ENCODE results near the gene ZNF609. TPM values are rescaled to one million over a fixed set of nuclear protein-coding genes. Genes with fewer than 3 reads are reported as not detected.

Gene ZNF609
- total and polyA plus RNA-seq, 11 donors = 5.8 to 24.5 (median 15.3) TPM

DNA sequence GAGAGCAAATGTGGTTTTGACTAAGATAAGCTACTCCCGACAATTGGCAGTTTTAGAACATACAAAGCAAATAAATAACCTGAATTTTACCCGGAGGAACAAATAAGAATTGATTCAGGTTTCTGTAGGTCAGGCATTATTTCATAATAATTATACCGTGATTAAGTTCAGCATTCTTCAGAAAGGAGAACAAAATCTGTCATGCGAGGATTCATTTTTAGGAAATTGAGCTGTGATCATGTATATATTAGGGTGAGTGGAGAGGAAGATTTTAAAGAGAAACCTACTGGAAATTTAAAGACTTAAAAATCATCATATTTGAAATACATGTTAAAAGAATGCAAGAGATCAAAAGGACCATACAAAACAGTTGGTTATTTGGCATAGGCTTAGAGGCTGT lies 20.5 kb downstream of the ZNF609 start:
- Histone ChIP-seq H3K9me3 (no peaks in the 10 kb centered on the region), H3K27ac (no peak overlapping the region), H3K4me3 (no peak overlapping the region), H3K36me3 (peaks cover 0 to 5% (median 0%) of the 10 kb centered on the region in 9 donors), H3K4me1 (peaks cover 0 to 26% (median 0%) of the 10 kb centered on the region in 12 donors), H3K27me3 (no peaks in the 10 kb centered on the region)
- ATAC-seq = no peak
- TF ChIP-seq CTCF (IDR thresholded peaks at IDR 0.05) = no peak
- TF ChIP-seq POLR2A (IDR thresholded peaks at IDR 0.05) = no peak
- DNase-seq = no peak
- WGBS, 4 donors = 84 to 90% (median 86%) methylated on average over 4 of the region's 4 CpGs
- intact Hi-C loops (cut with DNase I) = loop anchor here in 1 of 10 donors (1.0 kb wide), 1 partner anchor 20 kb away; no protein-coding TSS in a partner anchor

- intact Hi-C loops (cut with DNase I) = no loop called here
- ATAC-seq = no peak
- H3K4me1 ChIP-seq = peaks cover 0 to 11% (median 0%) of the 10 kb centered on the region in 12 donors
- H3K27me3 ChIP-seq = no peaks in the 10 kb centered on the region
- H3K4me3 ChIP-seq = no peak overlapping the region
- H3K27ac ChIP-seq = no peak overlapping the region
- no peaks in the 10 kb centered on the region for H3K9me3 ChIP-seq
- peaks cover 0 to 7% (median 0%) of the 10 kb centered on the region in 9 donors for H3K36me3 ChIP-seq
- no peak for DNase-seq
- TF ChIP-seq POLR2A (IDR thresholded peaks at IDR 0.05) = no peak
- TF ChIP-seq CTCF (IDR thresholded peaks at IDR 0.05) = no peak
Measured at GRCh38 chr15:64483749-64484148, 23.4 kb downstream of the ZNF609 start.

DNA sequence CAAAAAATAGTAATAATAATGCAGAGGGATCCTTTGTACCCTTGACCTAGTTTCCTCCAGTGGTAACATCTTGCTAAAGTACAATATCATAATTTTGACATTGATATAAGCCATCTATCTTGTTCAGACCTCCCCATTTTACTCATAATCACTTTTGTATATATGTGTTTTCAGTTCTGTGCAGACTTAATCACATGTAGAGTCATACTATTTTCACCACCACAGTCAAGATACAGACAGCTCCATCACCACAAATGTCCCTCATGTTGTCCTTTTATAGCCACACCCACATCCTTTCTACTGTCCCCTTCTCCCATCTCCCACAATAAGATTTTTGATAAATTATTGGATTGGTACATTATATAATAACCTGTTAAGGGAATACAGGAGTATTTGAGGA lies 25.4 kb downstream of the ZNF609 start:
- no peaks in the 10 kb centered on the region for H3K9me3 ChIP-seq
- peaks cover 0 to 9% (median under 1%) of the 10 kb centered on the region in 9 donors for H3K36me3 ChIP-seq
- DNase-seq = no peak
- intact Hi-C loops (cut with DNase I) = no loop called here
- ATAC-seq = no peak
- H3K27ac ChIP-seq = no peak overlapping the region
- TF ChIP-seq POLR2A (IDR thresholded peaks at IDR 0.05) = no peak
- TF ChIP-seq CTCF (IDR thresholded peaks at IDR 0.05) = no peak
- H3K27me3 ChIP-seq = no peaks in the 10 kb centered on the region
- no peak overlapping the region for H3K4me3 ChIP-seq
- peaks cover 0 to 5% (median 0%) of the 10 kb centered on the region in 12 donors for H3K4me1 ChIP-seq

DNA sequence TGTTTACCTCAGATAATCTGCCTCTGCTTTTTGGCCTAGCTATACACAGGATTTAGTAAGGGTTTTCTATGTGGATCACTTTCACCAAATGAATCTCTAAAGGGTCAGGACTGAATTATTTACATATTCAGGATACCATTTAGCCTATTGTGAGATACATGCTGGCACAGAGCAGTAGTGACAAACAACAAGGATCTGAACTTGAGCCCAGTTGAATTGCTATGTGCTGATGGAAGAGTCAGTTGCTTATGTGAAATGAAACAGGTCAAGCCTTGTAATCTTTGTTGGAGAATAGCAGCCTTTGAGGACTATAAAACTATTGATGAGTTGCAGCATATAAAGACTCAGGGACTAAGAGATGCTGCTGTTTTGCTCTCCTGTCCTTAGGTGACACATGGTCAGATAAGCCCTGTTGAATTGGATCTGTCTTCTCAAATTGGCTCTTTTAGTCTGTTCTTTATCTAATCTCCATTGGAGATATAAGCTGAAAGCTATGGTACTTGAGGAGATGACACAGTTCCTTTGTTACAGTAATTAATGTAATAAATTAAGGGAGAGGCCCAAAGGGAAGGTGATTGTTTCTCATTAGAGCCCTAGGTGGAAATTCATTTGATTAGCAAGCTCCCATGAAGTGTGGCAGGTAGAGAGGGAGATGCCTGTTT lies 30.4 kb downstream of the ZNF609 start:
- Histone ChIP-seq H3K4me1 (peaks cover 0 to 7% (median 0%) of the 10 kb centered on the region in 12 donors), H3K36me3 (peaks cover 0 to 8% (median 3%) of the 10 kb centered on the region in 9 donors), H3K4me3 (no peak overlapping the region), H3K9me3 (no peaks in the 10 kb centered on the region), H3K27me3 (no peaks in the 10 kb centered on the region), H3K27ac (no peak overlapping the region)
- peak in 1 of 4 donors; percentile 18 for ATAC-seq
- DNase-seq = no peak
- intact Hi-C loops (cut with DNase I) = no loop called here
- TF ChIP-seq POLR2A (IDR thresholded peaks at IDR 0.05) = no peak
- TF ChIP-seq CTCF (IDR thresholded peaks at IDR 0.05) = no peak
